ENCODE data around the gene ZNF335. TPM values are rescaled to one million over a fixed set of nuclear protein-coding genes. Genes with fewer than 3 reads are reported as not detected.
A peak's percentile ranks its signal among the peaks of the same experiment; 100 is the strongest.

ZNF335 gene
- total and polyA plus RNA-seq, 2 of the 13 experiments (the other 11 are each of a cell fraction or from before 2014, with no cell fraction given), result 9.7 to 13.7 TPM

DNA sequence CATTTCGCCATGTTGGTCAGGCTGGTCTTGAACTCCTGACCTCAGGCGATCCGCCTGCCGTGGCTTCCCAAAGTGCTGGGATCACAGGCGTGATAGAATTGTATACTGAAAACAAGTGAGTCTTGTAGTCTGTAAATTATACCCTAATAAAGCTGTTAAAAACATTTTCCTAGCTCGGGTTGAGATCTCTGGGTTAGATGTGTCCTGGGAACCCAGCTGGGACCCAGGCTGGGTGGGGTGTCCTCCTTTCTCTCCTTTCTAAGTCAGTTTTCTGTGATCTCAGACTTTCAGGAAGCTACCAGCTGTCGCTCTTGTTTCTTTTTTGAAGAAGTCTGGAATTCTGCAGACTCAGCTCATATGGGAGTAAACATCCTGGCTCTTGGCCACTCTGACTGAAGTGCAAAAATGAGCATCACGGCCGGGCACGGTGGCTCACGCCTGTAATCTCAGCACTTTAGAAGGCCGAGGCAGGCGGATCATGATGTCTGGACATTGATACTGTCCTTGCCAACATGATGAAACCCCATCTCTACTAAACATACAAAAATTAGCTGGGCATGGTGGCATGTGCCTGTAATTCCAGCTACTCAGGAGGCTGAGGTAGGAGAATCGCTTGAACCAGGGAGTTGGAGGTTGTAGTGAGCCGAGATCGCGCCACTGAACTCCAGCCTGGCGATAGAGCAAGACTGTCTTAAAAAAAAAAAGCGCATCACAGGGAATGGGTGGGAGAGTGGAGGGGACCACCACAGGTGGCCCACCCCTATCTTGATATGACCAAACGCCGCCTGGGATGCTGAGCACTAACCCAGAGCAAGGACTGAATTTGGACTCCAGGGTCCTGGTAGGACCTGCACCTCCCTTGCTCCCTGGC, 47.4 kb downstream of the ZNF335 start (continued):
- TF ChIP-seq HNF4G (IDR thresholded peaks at IDR 0.05; ENCODE audit: borderline replicate concordance, low read depth, low read length), result no peak
- 0 out of 2 replicates have a peak, but pooled peaks have one; percentile 15 for TF ChIP-seq HNF4G (CRISPR knock-in tag; IDR thresholded peaks at IDR 0.05; ENCODE audit: borderline replicate concordance, low read depth)
- no peak for TF ChIP-seq JARID2 (CRISPR knock-in tag; IDR thresholded peaks at IDR 0.05; ENCODE audit: insufficient replicate concordance)
- TF ChIP-seq, protein P1, sequence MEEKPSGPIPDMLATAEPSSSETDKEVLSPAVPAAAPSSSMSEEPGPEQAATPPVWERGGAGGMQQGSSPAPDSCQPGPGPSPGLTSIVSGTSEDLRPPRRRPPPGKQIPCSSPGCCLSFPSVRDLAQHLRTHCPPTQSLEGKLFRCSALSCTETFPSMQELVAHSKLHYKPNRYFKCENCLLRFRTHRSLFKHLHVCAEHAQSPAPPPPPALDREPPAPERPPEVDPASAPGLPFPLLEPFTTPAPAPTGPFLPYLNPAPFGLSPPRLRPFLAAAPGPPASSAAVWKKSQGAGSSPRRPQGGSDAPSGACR (CRISPR knock-in tag; IDR thresholded peaks at IDR 0.05), result 0 out of 2 replicates have a peak, but pooled peaks have one; percentile 19
- TF ChIP-seq, protein P2, sequence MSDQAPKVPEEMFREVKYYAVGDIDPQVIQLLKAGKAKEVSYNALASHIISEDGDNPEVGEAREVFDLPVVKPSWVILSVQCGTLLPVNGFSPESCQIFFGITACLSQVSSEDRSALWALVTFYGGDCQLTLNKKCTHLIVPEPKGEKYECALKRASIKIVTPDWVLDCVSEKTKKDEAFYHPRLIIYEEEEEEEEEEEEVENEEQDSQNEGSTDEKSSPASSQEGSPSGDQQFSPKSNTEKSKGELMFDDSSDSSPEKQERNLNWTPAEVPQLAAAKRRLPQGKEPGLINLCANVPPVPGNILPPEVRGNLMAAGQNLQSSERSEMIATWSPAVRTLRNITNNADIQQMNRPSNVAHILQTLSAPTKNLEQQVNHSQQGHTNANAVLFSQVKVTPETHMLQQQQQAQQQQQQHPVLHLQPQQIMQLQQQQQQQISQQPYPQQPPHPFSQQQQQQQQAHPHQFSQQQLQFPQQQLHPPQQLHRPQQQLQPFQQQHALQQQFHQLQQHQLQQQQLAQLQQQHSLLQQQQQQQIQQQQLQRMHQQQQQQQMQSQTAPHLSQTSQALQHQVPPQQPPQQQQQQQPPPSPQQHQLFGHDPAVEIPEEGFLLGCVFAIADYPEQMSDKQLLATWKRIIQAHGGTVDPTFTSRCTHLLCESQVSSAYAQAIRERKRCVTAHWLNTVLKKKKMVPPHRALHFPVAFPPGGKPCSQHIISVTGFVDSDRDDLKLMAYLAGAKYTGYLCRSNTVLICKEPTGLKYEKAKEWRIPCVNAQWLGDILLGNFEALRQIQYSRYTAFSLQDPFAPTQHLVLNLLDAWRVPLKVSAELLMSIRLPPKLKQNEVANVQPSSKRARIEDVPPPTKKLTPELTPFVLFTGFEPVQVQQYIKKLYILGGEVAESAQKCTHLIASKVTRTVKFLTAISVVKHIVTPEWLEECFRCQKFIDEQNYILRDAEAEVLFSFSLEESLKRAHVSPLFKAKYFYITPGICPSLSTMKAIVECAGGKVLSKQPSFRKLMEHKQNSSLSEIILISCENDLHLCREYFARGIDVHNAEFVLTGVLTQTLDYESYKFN (CRISPR knock-in tag; conservative IDR thresholded peaks at IDR 0.05), result peak; percentile 60
- TF ChIP-seq ZNF33A (CRISPR knock-in tag; IDR thresholded peaks at IDR 0.05; ENCODE audit: borderline replicate concordance), result 0 out of 2 replicates have a peak, but pooled peaks have one; percentile 42
- TF ChIP-seq ZNF737 (CRISPR knock-in tag; IDR thresholded peaks at IDR 0.05; ENCODE audit: borderline replicate concordance), result no peak
- 0 out of 2 replicates have a peak, but pooled peaks have one; percentile 22 for TF ChIP-seq ZNF543 (CRISPR knock-in tag; IDR thresholded peaks at IDR 0.05)
- TF ChIP-seq, protein P3, sequence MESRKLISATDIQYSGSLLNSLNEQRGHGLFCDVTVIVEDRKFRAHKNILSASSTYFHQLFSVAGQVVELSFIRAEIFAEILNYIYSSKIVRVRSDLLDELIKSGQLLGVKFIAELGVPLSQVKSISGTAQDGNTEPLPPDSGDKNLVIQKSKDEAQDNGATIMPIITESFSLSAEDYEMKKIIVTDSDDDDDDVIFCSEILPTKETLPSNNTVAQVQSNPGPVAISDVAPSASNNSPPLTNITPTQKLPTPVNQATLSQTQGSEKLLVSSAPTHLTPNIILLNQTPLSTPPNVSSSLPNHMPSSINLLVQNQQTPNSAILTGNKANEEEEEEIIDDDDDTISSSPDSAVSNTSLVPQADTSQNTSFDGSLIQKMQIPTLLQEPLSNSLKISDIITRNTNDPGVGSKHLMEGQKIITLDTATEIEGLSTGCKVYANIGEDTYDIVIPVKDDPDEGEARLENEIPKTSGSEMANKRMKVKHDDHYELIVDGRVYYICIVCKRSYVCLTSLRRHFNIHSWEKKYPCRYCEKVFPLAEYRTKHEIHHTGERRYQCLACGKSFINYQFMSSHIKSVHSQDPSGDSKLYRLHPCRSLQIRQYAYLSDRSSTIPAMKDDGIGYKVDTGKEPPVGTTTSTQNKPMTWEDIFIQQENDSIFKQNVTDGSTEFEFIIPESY (CRISPR knock-in tag; IDR thresholded peaks at IDR 0.05), result 0 out of 2 replicates have a peak, but pooled peaks have one; percentile 23
- TF ChIP-seq ZNF670 (CRISPR knock-in tag; IDR thresholded peaks at IDR 0.05; ENCODE audit: borderline replicate concordance), result peak; percentile 57; the same call in 1 of the 2 replicates
- TF ChIP-seq ETV5 (CRISPR knock-in tag; IDR thresholded peaks at IDR 0.05; ENCODE audit: borderline replicate concordance), result peak; percentile 66; the same call in 1 of the 2 replicates
- TF ChIP-seq MAFF (IDR thresholded peaks at IDR 0.05; ENCODE audit: low read depth, low read length), result peak; percentile 99
- peak; percentile 39; the same call in 1 of the 2 replicates for TF ChIP-seq IRF2 (CRISPR knock-in tag; IDR thresholded peaks at IDR 0.05)
- no peak for TF ChIP-seq ZFP36L2 (CRISPR knock-in tag; IDR thresholded peaks at IDR 0.05)
- peak; percentile 49; the same call in 1 of the 2 replicates for TF ChIP-seq ELF3 (CRISPR knock-in tag; IDR thresholded peaks at IDR 0.05)
- TF ChIP-seq NRL (CRISPR knock-in tag; IDR thresholded peaks at IDR 0.05; ENCODE audit: borderline replicate concordance), result peak; percentile 51; the same call in 1 of the 2 replicates
- TF ChIP-seq HDAC1 (CRISPR knock-in tag; IDR thresholded peaks at IDR 0.05), result peak; percentile 40; the same call in 1 of the 2 replicates
- TF ChIP-seq ZMYM3 (CRISPR knock-in tag; IDR thresholded peaks at IDR 0.05), result 0 out of 2 replicates have a peak, but pooled peaks have one; percentile 38
- peak; percentile 62; the same call in 1 of the 2 replicates for TF ChIP-seq ZNF607 (CRISPR knock-in tag; IDR thresholded peaks at IDR 0.05; ENCODE audit: borderline replicate concordance)
- peak; percentile 65; the same call in 1 of the 2 replicates for TF ChIP-seq PITX1 (CRISPR knock-in tag; IDR thresholded peaks at IDR 0.05)
- TF ChIP-seq ZNF550 (CRISPR knock-in tag; IDR thresholded peaks at IDR 0.05; ENCODE audit: borderline replicate concordance), result no peak

Measured in HepG2 (cell line).